ENCODE data around the gene ERC2.

The ERC2 gene

GRCh38 chr3:56443372-56443771 is 24.9 kb downstream of the ERC2 start:
- no peak for DNase-seq (ENCODE audit: low read depth)
- H3K4me3 ChIP-seq (ENCODE audit: control insufficient read depth, low read depth, low read length): no peak overlapping the region
- no peak for TF ChIP-seq CTCF (conservative IDR thresholded peaks at IDR 0.05; ENCODE audit: control insufficient read depth, insufficient read depth, low read depth, low read length)

GRCh38 chr3:56428667-56429066 is 39.6 kb downstream of the ERC2 start:
- DNase-seq (ENCODE audit: low read depth): no peak
- H3K4me3 ChIP-seq (ENCODE audit: control insufficient read depth, low read depth, low read length): no peak overlapping the region
- TF ChIP-seq CTCF (conservative IDR thresholded peaks at IDR 0.05; ENCODE audit: control insufficient read depth, insufficient read depth, low read depth, low read length): no peak

- no peak for DNase-seq (ENCODE audit: low read depth)
- H3K4me3 ChIP-seq (ENCODE audit: control insufficient read depth, low read depth, low read length): no peak overlapping the region
Measured at GRCh38 chr3:56424885-56425284, 43.4 kb downstream of the ERC2 start.

DNA sequence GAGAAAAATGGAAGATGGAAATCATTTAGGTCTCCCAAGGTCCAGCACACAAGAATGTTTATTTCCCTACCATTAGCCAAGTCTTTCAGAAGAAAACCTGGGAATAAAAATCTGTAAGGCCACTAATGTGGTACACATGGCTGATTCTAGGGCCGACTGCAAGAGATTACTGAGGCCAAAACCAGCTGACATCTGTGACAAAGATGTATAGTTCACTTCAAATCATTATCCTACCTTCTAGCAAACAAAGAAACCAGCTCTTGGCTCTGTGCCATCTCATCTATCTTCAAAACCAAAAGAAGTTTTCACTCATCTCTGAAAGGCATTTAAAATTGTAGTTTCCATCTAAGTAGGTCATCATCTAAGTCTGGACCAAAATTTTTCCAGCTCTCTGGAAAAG is 43.9 kb downstream of the ERC2 start:
- DNase-seq (ENCODE audit: low read depth): no peak
- no peak overlapping the region for H3K4me3 ChIP-seq (ENCODE audit: control insufficient read depth, low read depth, low read length)
- TF ChIP-seq CTCF (conservative IDR thresholded peaks at IDR 0.05; ENCODE audit: control insufficient read depth, insufficient read depth, low read depth, low read length): no peak

More at GRCh38 chr3:56424885-56425284, 43.4 kb downstream of the ERC2 start:
- no peak for TF ChIP-seq CTCF (conservative IDR thresholded peaks at IDR 0.05; ENCODE audit: control insufficient read depth, insufficient read depth, low read depth, low read length)

- no peak overlapping the region for H3K4me3 ChIP-seq (ENCODE audit: control insufficient read depth, low read depth, low read length)
- no peak for DNase-seq (ENCODE audit: low read depth)
- TF ChIP-seq CTCF (conservative IDR thresholded peaks at IDR 0.05; ENCODE audit: control insufficient read depth, insufficient read depth, low read depth, low read length): no peak
Measured at GRCh38 chr3:56423661-56424099, 44.6 kb downstream of the ERC2 start.

DNA sequence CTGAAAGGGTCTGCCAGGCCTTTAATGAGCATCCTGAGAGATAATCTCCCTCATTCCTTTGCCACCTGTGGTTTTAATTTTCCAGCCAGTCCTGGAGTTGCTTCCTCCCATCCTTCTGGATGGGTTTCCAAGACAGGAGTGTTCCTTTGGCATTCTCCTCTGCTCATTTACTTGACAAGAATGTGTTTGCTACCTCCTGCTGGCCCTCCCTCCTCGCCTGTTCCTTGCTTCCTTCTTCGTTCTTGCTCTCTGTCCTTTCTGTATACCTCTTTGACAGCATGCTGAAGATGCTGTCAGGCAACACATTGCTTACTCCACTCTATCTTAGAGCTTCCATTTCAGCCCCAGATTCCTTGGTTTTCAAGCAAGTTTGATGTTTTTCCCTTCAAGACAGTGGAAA is 46.0 kb downstream of the ERC2 start:
- no peak for DNase-seq (ENCODE audit: low read depth)
- H3K4me3 ChIP-seq (ENCODE audit: control insufficient read depth, low read depth, low read length): no peak overlapping the region
- TF ChIP-seq CTCF (conservative IDR thresholded peaks at IDR 0.05; ENCODE audit: control insufficient read depth, insufficient read depth, low read depth, low read length): no peak

GRCh38 chr3:56421205-56421604 is 47.1 kb downstream of the ERC2 start:
- H3K4me3 ChIP-seq (ENCODE audit: control insufficient read depth, low read depth, low read length): no peak overlapping the region
- no peak for TF ChIP-seq CTCF (conservative IDR thresholded peaks at IDR 0.05; ENCODE audit: control insufficient read depth, insufficient read depth, low read depth, low read length)
- DNase-seq (ENCODE audit: low read depth): peak; percentile 1

Measured in fibroblast of mammary gland (primary cell).